ENCODE data around the gene TMEM106C. TPM values are rescaled to one million over a fixed set of nuclear protein-coding genes. Genes with fewer than 3 reads are reported as not detected.

The TMEM106C gene
- total RNA-seq, 1 experiment from 2014 or later: 48.3 TPM

Other genes with a start within 250 kb of the TMEM106C start
- gene ENDOU, start 238.1 kb upstream of the TMEM106C start, total RNA-seq (2021): not detected in 3 replicates
- gene RAPGEF3, start 204.7 kb upstream of the TMEM106C start, total RNA-seq (2021): 9.0 to 13.3 TPM (median 9.7 TPM) in 3 replicates
- gene SLC48A1, start 190.4 kb upstream of the TMEM106C start, total RNA-seq (2021): 13.5 to 16.8 TPM (median 13.8 TPM) in 3 replicates
- 89.9 to 111 TPM (median 94.7 TPM) in 3 replicates for gene HDAC7, start 143.7 kb upstream of the TMEM106C start, total RNA-seq (2021)
- 0.76 to 1.3 TPM (median 0.76 TPM) in 3 replicates for gene VDR, start 58.6 kb upstream of the TMEM106C start, total RNA-seq (2021)
- gene COL2A1, start 40.9 kb downstream of the TMEM106C start, total RNA-seq (2021): 18.2 to 24.3 TPM (median 20.9 TPM) in 3 replicates
- gene SENP1, start 142.5 kb downstream of the TMEM106C start, total RNA-seq (2021): 20.4 to 23.3 TPM (median 21.3 TPM) in 3 replicates
- gene PFKM, start 155.8 kb downstream of the TMEM106C start, total RNA-seq (2021): 99.3 to 109 TPM (median 108 TPM) in 3 replicates
- gene ASB8, start 193.9 kb downstream of the TMEM106C start, total RNA-seq (2021): 7.4 to 11.3 TPM (median 8.8 TPM) in 3 replicates
- gene CCDC184, start 220.0 kb downstream of the TMEM106C start, total RNA-seq (2021): 1.4 to 1.6 TPM (median 1.5 TPM) in 3 replicates
- not detected in 3 replicates for gene OR10AD1, start 239.7 kb downstream of the TMEM106C start, total RNA-seq (2021)